NCI-H82 treated with DMSO at 0.1 percent for 48 hours (cell line): Measurements from ENCODE around the gene ABHD6.
"Not testable (repeated sequence)": the region's sequence is repeated elsewhere in the genome, so short reads cannot be mapped to it uniquely, and the experiment has no call there.

Experiments
- DNase-seq: peaks from one replicate; lab custom pipeline; 2025; ENCODE audit not compliant: unreplicated experiment; lab: John Stamatoyannopoulos, UW

The ABHD6 gene

DNA sequence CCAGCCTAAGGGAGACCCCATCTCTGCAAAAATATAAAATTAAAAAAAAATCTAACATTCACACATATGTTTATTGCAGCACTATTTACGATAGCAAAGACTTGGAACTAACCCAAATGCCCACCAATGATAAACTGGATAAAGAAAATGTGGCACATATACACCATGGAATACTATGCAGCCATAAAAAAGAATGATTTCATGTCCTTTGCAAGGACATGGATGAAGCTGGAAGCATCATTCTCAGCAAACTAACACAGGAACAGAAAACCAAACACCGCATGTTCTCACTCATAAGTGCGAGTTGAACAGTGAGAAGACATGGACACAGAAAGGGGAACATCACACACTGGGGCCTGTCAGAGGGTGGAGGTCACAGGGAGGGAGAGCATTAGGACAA is 35.8 kb downstream of the ABHD6 start:
- DNase-seq, result not testable (repeated sequence)

DNA sequence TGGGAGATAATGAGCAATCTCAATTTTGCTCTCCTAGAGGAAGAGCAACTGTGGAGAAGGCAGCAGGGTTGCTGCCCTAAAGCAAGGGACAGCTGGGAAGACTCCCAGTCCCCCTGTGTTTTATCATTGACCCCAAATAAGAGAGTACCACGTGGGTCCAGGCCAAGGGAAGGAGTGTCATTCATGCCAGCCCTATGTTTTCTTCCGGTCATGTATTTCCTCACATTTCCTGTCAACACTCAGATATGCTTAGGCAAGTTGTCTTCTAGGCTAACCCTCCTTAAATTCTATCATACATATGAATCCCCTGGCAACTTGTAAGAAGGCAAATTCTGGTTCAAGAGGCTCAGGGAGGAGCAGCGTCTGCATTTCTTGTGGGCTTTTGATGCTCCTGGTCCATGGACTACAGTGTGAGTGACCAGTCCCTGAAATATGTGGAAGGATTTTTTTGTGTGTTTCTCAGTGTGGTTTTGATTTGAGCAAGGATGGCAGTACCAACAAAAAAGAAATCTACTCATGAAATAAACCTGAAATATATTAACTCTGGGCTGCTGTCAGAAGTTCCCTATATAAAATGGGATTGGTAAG is 36.5 kb downstream of the ABHD6 start:
- no peak for DNase-seq

DNA sequence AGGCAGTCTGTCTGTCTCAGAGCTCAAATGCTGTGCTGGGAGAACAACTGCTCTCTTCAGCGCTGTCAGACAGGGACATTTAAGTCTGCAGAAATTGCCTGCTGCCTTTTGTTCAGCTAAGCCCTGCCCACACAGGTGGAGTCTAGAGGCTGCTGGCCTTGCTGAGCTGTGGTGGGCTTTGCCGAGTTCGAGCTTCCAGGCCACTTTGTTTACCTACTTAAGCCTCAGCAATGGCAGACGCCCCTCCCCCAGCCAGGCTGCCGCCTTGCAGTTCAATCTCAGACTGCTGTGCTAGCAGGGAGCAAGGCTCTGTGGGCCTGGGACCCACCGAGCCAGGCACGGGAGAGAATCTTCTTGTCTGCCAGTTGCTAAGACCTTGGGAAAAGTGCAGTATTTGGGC is 43.5 kb downstream of the ABHD6 start:
- no peak for DNase-seq

DNA sequence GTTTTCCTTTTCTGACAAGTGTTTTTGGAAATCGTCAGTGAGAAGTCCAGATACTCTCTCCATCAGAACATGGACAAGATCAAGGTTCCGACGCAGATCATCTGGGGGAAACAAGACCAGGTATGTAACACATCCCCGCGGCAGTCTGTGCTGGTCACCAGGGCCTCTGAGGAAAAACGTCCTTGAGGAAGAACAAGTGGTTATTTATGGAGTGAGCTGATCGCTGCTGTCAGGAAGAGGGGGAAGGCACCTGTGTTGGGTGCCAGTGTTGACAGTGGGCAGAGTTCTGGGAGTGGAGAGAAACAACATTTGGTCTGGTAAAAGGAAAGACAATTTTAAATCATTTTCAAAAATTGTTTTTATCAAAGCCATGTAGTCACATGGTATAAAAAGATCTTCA is 47.7 kb downstream of the ABHD6 start:
- DNase-seq, result no peak

DNA sequence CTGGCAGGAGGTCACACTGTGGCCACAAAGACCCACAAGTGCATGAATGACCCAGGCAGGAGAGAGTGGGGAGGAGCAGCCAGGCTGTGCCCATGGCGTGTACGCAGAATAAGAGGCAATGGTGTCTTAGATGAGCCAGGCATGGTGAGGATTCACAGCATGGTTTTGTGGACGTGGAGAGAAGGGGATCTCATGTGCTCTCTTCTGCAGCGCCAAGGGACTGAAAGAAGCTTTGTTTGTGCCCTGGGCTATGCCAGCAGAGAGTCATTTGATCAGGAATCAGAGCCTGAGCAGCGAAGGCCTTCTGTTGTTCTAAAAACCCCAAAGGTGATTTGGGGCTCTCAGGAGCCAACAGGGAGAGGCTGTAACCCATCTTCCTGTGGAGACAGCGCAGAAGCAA is 49.8 kb downstream of the ABHD6 start:
- DNase-seq, result no peak

DNA sequence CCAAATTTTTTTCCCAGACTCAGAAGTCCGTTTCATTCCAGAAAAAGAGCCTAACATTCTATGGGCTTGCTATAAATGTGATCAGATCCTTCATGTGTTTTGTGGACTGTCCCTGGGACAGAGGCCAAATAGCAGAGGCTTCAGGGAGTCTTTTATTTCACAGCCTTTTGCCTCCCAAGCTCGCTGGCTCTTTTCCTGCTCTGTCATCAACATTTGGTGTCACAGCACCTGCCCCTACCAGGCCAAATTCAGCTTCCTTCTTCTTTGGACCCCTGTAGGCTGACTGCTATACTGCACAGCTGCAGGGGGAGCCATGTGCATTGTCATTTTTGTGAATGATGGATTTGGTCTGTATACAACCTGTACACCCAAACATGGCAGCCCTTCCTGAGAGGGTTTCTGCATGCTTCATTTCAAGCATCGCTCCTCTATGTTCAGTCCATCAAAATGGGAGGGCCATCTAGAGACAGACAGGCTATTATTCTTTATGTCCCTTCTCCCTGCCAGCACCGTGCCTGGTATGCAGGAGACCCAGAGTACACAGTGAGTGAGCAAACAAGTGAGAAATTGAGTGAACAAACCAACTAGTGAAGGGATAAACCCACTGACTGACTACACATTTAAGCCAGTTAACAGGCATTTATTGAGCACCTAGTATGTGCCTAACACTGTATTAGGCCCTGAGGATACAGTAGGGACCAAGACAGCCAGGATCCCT is 50.6 kb downstream of the ABHD6 start:
- no peak for DNase-seq

DNA sequence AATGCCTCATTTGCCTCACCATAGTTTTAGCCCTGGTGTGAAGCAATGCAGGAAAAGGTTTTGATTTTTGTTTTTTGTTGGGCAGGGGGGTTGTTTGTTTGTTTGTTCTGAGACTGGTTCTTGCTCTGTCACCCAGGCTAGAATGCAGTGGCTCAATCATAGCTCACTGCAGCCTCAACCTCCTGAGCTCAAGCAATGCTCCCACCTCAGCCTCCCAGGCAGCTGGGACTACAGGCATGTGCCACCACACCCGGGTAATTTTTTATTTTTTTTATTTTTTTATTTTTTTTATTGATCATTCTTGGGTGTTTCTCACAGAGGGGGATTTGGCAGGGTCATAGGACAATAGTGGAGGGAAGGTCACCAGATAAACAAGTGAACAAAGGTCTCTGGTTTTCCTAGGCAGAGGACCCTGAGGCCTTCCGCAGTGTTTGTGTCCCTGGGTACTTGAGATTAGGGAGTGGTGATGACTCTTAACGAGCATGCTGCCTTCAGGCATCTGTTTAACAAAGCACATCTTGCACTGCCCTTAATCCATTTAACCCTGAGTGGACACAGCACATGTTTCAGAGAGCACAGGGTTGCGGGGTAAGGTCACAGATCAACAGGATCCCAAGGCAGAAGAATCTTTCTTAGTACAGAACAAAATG is 51.5 kb downstream of the ABHD6 start:
- not testable (repeated sequence) for DNase-seq

DNA sequence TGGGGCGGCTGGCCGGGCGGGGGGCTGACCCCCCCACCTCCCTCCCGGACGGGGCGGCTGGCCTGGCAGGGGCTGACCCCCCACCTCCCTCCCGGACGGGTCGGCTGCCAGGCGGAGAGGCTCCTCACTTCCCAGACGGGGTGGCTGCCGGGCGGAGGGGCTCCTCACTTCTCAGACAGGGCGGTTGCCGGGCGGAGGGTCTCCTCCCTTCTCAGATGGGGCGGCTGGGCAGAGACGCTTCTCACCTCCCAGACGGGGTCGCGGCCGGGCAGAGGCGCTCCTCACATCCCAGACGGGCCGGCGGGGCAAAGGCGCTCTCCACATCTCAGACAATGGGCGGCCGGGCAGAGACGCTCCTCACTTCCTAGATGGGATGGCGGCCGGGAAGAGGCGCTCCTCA is 52.9 kb downstream of the ABHD6 start:
- not testable (repeated sequence) for DNase-seq

DNA sequence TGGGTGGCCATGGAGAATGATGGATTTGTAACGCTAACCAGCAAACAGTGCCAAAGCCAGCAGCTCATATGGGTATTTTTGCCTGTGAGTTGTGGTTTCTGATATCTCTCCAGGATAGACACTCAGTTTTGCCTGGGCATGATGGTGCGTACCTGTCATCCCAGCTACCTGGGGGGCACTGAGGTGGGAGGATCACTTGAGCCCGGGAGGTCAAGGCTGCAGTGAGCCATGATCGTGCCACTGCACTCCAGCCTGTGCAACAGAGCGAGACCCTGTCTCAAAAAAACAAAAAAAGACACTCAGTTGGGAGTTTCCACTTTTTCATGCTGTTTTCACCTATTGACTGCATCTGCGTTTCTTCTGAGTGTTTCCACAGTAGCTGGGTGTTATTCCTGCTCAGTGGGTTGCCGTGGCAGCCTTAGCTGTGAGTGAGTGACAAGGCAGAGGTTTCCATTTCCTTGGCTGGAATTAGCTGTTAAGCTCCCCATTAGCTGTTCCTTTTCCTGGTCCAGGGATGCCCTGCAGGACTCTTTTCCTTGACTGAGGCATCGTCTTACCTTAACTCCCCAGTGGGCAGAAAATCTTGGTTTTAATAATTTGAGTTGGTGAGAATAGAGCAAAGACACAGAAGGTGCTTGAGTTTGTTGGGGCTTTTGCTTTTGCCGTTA is 54.2 kb downstream of the ABHD6 start:
- DNase-seq, result no peak

DNA sequence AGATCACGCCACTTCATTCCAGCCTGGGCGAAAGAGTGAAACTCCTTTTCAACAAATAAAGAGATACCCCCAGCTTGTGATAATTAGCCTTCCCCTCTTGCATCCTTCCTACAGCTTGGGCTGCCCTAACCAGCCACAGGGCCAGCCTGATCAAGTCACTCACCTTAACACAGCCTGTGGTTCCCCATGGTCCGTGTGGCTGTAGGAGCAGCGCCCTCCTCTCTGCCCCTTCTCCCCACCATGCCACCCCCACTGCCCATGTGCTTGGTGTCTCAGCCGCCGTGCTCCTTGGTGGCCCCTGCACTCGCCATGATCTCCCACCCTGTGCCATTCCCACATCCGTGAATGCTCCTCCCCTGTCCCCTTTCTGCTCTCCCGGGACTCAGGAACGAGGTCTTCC is 55.3 kb downstream of the ABHD6 start:
- DNase-seq, result no peak

DNA sequence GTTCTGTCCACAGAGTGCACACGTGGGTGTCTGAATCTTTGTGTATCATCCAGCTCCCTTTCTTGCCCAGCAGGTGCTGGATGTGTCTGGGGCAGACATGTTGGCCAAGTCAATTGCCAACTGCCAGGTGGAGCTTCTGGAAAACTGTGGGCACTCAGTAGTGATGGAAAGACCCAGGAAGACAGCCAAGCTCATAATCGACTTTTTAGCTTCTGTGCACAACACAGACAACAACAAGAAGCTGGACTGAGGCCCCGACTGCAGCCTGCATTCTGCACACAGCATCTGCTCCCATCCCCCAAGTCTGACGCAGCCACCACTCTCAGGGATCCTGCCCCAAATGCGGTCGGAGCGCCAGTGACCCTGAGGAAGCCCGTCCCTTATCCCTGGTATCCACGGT is 55.9 kb downstream of the ABHD6 start:
- DNase-seq, result no peak

DNA sequence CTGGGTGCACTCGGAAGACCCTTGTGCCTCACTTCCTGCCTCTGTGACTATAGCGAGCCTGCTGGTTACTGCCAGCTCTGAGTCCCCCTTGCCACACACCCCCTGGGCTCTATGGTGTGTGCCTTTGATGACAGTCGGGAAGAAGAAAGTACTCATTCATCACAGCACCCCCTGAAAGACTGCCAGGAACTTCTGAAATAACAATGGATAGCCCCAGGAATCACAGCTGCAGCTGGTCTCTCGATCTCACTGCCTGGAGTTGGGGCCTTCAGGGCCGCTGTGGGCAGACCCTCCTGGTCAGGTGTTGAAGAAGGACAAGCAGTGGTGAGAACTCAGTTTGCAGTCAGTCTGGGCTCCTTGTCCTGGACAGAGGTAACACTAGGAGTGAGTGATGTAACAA is 58.7 kb downstream of the ABHD6 start:
- no peak for DNase-seq

DNA sequence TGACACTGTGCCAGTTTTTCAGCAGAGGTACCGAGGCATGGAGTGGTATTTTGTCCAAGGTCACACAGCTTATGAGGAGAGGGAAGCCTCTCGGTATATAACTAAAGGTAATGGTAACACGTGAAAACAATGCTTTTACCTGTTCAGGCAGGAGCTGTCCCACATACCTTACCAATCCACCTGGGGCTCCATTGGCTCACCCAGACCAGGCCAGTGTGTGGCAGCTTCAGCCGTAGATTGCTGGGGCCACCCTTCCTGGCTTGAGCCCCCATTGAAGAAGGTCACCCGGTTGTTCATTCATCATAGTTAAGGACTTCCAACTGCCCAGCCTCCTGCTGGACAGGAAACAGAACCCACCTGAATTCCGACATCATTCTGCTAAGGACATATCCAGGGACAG is 59.3 kb downstream of the ABHD6 start:
- no peak for DNase-seq

DNA sequence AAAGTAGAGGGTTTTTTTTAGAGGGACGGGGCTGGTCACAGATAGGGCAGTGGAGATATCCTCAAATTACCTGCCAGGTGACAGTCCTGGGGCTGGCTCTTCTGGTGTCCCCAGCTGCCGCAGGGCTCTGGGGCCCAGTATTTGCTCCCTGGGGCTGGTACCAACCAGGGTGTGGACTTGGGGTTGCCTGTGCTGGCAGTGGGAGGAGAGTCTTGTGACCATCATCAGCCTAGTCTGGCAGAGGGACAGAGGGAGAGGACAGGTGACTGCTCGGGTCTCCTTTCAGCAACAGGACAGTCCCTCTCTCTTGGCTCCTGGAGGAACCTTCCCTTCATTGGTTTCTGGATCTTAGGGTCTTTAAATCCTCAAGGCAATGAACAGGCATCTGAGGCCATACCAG is 60.6 kb downstream of the ABHD6 start:
- no peak for DNase-seq

DNA sequence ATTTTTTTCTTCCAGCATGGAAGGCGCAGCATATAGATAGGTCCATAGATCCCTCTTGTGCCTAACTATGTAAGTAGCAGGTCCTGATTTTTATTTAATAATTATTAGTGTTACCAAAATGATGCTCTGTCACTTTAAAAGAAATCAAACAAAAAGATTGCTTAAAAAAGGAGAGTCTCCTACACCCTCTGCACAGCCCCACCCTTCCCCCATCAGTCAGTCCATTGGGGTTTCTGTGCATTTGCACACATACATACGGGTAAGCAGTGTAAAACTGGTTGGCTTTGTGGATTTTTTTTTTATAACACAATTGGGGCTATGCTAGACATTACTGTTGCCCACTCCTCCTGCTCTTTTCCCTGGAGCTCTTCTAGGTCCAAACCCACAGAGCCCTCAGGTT is 61.5 kb downstream of the ABHD6 start:
- no peak for DNase-seq

DNA sequence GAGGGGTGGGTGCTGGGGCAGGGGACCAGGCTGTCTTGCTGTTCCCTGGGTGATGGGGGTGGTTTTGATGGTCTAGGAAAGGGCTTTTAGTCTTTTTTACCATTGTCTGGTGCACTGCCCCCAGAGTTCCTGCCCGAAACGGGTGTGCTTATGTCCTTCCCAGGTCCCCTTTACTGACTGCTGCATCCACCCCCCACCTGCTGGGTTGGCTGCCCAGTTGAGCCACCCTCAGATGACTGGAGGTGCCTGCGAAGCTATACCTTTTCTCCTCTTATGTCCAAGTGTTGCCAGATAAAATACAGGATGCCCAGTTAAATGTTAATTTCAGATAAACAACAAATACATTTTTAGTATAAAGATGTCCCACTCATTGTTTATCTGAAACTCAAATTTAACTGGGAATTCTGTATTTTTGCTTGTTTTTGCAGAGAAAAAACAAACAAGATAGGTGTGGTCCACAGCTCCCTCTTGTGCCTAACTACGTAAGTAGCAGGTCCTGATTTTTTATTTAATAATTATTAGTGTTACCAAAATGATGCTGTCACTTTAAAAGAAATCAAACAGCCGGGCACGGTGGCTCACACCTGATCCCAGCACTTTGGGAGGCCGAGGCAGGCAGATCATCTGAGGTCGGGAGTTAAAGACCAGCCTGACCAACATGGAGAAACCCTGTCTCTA is 62.4 kb downstream of the ABHD6 start:
- DNase-seq, result no peak

DNA sequence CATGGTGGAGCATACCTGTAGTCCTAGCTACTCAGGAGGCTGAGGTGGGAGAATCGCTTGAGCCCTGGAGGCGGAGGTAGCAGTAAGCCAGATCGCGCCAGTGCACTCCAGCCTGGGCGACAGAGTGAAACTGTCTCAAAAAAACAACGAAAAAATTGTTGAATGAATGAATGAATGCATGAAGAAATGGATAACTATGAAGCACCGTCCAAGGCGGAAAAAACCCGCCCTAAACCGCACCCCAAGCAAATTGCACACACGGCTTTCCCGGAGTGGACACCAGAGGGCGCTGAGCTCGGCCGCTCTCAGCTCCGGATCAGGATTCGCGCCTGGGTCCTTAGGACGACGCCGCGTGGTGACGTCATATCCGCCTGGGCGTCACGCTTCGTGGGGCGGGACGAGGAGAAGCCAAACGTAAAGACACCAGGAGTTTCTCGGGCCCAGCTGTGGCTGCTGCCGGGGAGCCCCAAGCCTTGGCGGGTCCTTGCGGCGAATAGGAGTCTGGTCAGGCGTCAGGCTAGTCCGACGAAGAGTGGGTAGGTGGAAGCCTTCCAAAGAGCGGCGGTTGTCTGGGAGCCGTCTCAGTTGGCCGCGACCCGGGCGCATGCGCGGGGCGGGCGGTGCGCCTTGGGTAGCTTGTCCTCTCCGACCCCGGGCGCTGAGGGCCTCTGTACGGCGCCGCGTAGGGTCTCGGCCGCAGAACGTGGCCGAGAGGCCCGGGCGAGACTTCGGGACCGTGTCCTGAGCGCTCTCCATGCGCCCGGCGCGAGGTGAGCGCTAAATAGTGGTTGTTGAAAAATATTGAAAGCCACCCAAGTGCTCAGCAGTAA is 68.5 kb downstream of the ABHD6 start, which contains the start of the genes HTD2 and RPP14:
TSS of gene HTD2 (plus strand) at position 639 of the 830 bp plus-strand sequence. CDS start 11,094 bp downstream, outside the sequence.
TSS of gene RPP14 (plus strand) at position 364 of the 830 bp plus-strand sequence. CDS start 4,085 bp downstream, outside the sequence.
- DNase-seq, result peak; percentile 70

DNA sequence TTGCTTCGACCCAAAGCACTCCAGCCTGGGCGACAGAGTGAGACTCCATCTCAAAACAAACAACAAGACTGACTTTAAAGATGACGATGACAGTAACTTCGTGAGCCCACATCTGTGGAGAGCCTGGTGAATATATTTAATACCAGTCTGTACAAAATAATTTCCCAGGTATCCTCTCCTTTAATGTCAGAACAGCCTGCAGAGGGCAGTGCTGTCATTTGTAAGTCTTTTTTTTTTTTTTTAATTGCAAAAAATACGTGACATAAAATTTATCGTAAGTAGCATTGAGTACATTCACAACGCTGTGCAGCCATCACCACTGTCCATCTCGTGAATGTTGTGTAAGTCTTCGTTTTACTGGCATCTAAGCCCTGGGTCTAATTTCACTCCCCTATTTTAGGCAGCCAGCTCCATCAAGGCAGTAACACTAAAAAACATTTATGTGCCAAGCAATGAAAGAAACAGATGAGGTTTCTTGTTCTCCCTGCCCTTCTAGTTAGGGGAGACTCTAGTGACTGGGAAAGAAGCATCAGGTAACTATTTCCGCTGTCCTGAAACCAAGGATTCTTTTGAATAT is 70.1 kb downstream of the ABHD6 start:
- DNase-seq, result no peak

DNA sequence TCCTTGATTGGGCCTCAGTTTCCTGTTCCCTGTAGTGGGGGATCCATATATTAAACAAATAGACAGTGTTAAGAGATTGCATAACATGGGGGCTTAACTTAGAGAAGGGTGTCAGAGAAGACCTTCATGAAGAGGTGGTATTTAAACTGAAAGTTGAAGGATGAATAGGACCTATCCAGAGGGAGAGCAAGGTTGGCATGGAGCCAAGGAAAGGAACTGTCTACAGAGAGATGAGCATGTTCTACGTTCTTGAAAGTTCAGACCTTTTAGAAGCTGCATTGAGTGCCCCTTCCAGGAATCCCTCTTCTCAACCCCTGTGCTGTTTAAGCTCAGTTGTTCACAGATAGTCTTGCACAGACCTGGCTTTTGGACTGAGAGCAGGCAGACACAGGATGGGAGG is 71.1 kb downstream of the ABHD6 start:
- no peak for DNase-seq

DNA sequence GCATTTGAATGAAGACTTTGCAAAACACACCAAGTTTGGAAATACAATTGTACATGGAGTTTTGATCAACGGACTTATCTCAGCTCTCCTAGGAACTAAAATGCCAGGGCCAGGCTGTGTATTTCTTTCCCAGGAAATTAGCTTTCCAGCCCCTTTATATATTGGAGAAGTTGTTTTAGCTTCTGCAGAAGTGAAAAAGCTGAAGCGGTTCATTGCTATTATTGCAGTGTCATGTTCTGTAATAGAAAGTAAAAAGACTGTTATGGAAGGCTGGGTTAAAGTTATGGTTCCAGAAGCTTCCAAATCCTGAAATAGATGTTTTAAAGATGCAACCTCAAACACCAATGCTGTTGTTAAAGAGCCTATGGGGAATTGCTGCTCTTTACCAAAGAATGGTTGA is 80.2 kb downstream of the ABHD6 start:
- no peak for DNase-seq
